PC-9 (cell line): ENCODE data around the gene CREM. TPM values are rescaled to one million over a fixed set of nuclear protein-coding genes. Genes with fewer than 3 reads are reported as not detected.

ENCODE experiments used
- BruUV-seq: library from RNA; stranded (reverse); fragments of 400-500 nt; replicated peaks from 2 replicates; lab custom pipeline; 2021; lab: Mats Ljungman, UMichigan
- CTCF ChIA-PET: fragments of 300-600 bp; sonication (Branson Sonifier 250); formaldehyde crosslinking; loops from one replicate; lab custom pipeline; 2022; ENCODE audit warnings: antibody characterized with exemption; lab: Charles Lee
- POLR2A ChIA-PET: fragments of 300-600 bp; sonication (Branson Sonifier 250); formaldehyde crosslinking; loops from one replicate; lab custom pipeline; 2022; ENCODE audit warnings: antibody characterized with exemption; ENCODE audit not compliant: unreplicated experiment; lab: Charles Lee
- DNase-seq, 2 experiments: peaks; one replicate each; pipeline versions ENCODE4 v3.0.0 to v3.0.0-alpha.2; 2015 to 2022; ENCODE audit warnings: mixed read lengths in 1 of 2
- H2AFZ ChIP-seq: fragments of 200-600 bp; sonication (generic); 2 replicates; pipeline ENCODE4 v1.8.1; 2017; ENCODE audit warnings: antibody characterized with exemption
- H3F3A ChIP-seq: fragments of 200-600 bp; sonication (generic); 2 replicates; pipeline ENCODE4 v1.8.1; 2017; ENCODE audit warnings: antibody characterized with exemption, mild to moderate bottlenecking, low read depth; ENCODE audit not compliant: insufficient read depth
- H3K27ac ChIP-seq: fragments of 200-600 bp; sonication (generic); 2 replicates; pipeline ENCODE4 v1.6.1; 2016; ENCODE audit warnings: mixed run types
- H3K27me3 ChIP-seq: fragments of 200-600 bp; sonication (generic); 2 replicates; pipeline ENCODE4 v1.6.1; 2016; ENCODE audit warnings: low read depth, mixed run types; ENCODE audit not compliant: insufficient read depth
- H3K36me3 ChIP-seq: fragments of 200-600 bp; sonication (generic); 2 replicates; pipeline ENCODE4 v1.6.1; 2016; ENCODE audit warnings: low read depth, mixed run types
- H3K4me1 ChIP-seq: fragments of 200-600 bp; sonication (generic); replicated peaks from 2 replicates; pipeline ENCODE4 v1.6.1; 2016; ENCODE audit warnings: mixed run types; ENCODE audit not compliant: insufficient read depth
- H3K4me2 ChIP-seq: fragments of 200-600 bp; sonication (generic); 2 replicates; pipeline ENCODE4 v1.6.1; 2017; ENCODE audit warnings: mixed run types
- H3K4me3 ChIP-seq: fragments of 200-600 bp; sonication (generic); 2 replicates; pipeline ENCODE4 v1.6.1; 2016; ENCODE audit warnings: mixed run types
- H3K79me2 ChIP-seq: fragments of 200-600 bp; sonication (generic); 2 replicates; pipeline ENCODE4 v1.6.1; 2017; ENCODE audit warnings: low read depth, mixed run types
- H3K9me2 ChIP-seq: fragments of 200-600 bp; sonication (generic); 2 replicates; pipeline ENCODE4 v1.8.1; 2017; ENCODE audit warnings: mild to moderate bottlenecking; ENCODE audit not compliant: insufficient read depth
- H3K9me3 ChIP-seq: fragments of 200-600 bp; sonication (generic); 2 replicates; pipeline ENCODE4 v1.8.1; 2016; ENCODE audit warnings: low read depth; ENCODE audit not compliant: insufficient read depth
- H4K20me1 ChIP-seq: fragments of 200-600 bp; sonication (generic); 2 replicates; pipeline ENCODE4 v1.8.1; 2017; ENCODE audit not compliant: insufficient read depth
- EZH2 ChIP-seq: fragments of 200-600 bp; sonication (generic); IDR thresholded peaks from 2 replicates; pipeline ENCODE4 v1.8.0; 2017; ENCODE audit warnings: antibody characterized with exemption, low read depth
- intact Hi-C: fragments of 100-400 bp; cut with micrococcal nuclease; formaldehyde crosslinking; loops from one replicate; pipeline ENCODE4 v1.10.0; 2022; ENCODE audit not compliant: unreplicated experiment
- total RNA-seq: library from RNA; stranded (reverse); gene quantifications from 2 replicates; pipeline ENCODE4 v1.2.3, GENCODE V29; 2021
- TF ChIP-seq, protein P1 (sequence below): fragments of 200-600 bp; sonication (generic); conservative IDR thresholded peaks from 2 replicates; pipeline ENCODE4 v1.6.1; 2017; ENCODE audit warnings: mixed run types, antibody characterized with exemption, mild to moderate bottlenecking, moderate library complexity

The CREM gene
- total RNA-seq, 1 experiment from 2014 or later, result 25.6 TPM

- ChIA-PET CTCF (interaction anchor here (0.6 kb wide), 1 partner anchor 10 kb away, joined by 6 read pairs; the partner anchor contains the start of gene CREM), POLR2A (no interaction called here)
- no peaks in the 10 kb centered on the region for H3K79me2 ChIP-seq
Observed at GRCh38 chr10:35136263-35136815, 9.7 kb downstream of the CREM start.

GRCh38 chr10:35140126-35140525 is 13.5 kb downstream of the CREM start:
- BruUV-seq, result no TSS peak
- no peaks in the 10 kb centered on the region for H3K9me2 ChIP-seq
- H3K27ac ChIP-seq, result no peak overlapping the region
- no peak overlapping the region for H2AFZ ChIP-seq
- no peaks in the 10 kb centered on the region for H3F3A ChIP-seq
- H3K4me2 ChIP-seq, result no peak overlapping the region
- intact Hi-C loops, result no loop called here
- no peaks in the 10 kb centered on the region for H3K27me3 ChIP-seq
- no peak overlapping the region for H3K4me3 ChIP-seq
- TF ChIP-seq, protein P1, sequence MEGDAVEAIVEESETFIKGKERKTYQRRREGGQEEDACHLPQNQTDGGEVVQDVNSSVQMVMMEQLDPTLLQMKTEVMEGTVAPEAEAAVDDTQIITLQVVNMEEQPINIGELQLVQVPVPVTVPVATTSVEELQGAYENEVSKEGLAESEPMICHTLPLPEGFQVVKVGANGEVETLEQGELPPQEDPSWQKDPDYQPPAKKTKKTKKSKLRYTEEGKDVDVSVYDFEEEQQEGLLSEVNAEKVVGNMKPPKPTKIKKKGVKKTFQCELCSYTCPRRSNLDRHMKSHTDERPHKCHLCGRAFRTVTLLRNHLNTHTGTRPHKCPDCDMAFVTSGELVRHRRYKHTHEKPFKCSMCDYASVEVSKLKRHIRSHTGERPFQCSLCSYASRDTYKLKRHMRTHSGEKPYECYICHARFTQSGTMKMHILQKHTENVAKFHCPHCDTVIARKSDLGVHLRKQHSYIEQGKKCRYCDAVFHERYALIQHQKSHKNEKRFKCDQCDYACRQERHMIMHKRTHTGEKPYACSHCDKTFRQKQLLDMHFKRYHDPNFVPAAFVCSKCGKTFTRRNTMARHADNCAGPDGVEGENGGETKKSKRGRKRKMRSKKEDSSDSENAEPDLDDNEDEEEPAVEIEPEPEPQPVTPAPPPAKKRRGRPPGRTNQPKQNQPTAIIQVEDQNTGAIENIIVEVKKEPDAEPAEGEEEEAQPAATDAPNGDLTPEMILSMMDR, result no peak
- TF ChIP-seq EZH2, result no peak
- POLR2A ChIA-PET, result no interaction called here
- no peaks in the 10 kb centered on the region for H3K9me3 ChIP-seq
- no peaks in the 10 kb centered on the region for H3K4me1 ChIP-seq
- H3K79me2 ChIP-seq, result no peaks in the 10 kb centered on the region
- H4K20me1 ChIP-seq, result no peaks in the 10 kb centered on the region
- no peaks in the 10 kb centered on the region for H3K36me3 ChIP-seq
- CTCF ChIA-PET, result no interaction called here
- DNase-seq, result no peak

More at GRCh38 chr10:35136263-35136815, 9.7 kb downstream of the CREM start:
- Histone ChIP-seq H3K9me3 (no peaks in the 10 kb centered on the region), H3K4me2 (no peak overlapping the region), H3K4me3 (no peak overlapping the region), H4K20me1 (no peaks in the 10 kb centered on the region), H3K27me3 (no peaks in the 10 kb centered on the region), H3K9me2 (no peaks in the 10 kb centered on the region), H3F3A (no peaks in the 10 kb centered on the region), H2AFZ (no peak overlapping the region), H3K36me3 (no peaks in the 10 kb centered on the region), H3K4me1 (no peaks in the 10 kb centered on the region), H3K27ac (no peak overlapping the region)
- TF ChIP-seq, protein P1, result no peak
- no peak for TF ChIP-seq EZH2
- no TSS peak for BruUV-seq
- intact Hi-C loops, result no loop called here
- DNase-seq, result no peak

DNA sequence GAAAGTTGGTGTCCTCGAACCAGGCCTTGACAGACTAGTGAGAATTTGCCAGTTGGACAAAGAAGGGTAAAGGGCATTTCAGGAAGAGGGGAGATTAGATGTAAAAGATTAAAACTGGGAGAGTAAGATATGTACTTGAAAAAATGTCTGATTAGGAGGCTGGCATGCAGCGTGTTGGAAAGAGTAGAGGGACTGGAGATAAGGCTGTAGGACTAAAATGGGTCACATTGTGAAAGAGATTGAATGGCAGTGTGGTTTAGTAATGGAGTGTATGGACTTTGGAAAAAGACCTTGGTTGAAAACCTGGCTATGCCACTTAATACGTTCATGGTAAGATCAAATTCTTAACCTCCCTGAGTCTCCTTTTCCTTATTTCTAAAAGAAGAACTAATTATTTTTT is 14.1 kb downstream of the CREM start:
- Histone ChIP-seq H3K27me3 (no peaks in the 10 kb centered on the region), H3K9me3 (no peaks in the 10 kb centered on the region), H4K20me1 (no peaks in the 10 kb centered on the region), H3K4me3 (no peak overlapping the region), H3K36me3 (no peaks in the 10 kb centered on the region), H3K4me2 (no peak overlapping the region), H3F3A (no peaks in the 10 kb centered on the region), H2AFZ (no peak overlapping the region), H3K79me2 (no peaks in the 10 kb centered on the region), H3K4me1 (no peaks in the 10 kb centered on the region), H3K9me2 (no peaks in the 10 kb centered on the region), H3K27ac (no peak overlapping the region)
- TF ChIP-seq, protein P1, result no peak
- TF ChIP-seq EZH2, result no peak
- POLR2A ChIA-PET, result no interaction called here
- CTCF ChIA-PET, result no interaction called here
- BruUV-seq, result no TSS peak
- intact Hi-C loops, result no loop called here
- DNase-seq, result no peak
